Fibroblast of lung (primary cell): ENCODE measurements around the gene GRM4. TPM values are rescaled to one million over a fixed set of nuclear protein-coding genes. Genes with fewer than 3 reads are reported as not detected.

Source experiments
- DNase-seq, 2 donors: peaks; one replicate each; pipeline versions ENCODE4 v3.0.0 to v3.0.0-alpha.2; 2010; ENCODE audit warnings: low read depth in 2 of 2
- H2AFZ ChIP-seq: 2 replicates; pipeline ENCODE4 v1.5.1; 2012; ENCODE audit warnings: low read length, control low read depth, inconsistent platforms
- H3K27ac ChIP-seq: 2 replicates; pipeline ENCODE4 v1.5.1; 2011; ENCODE audit warnings: low read length, control low read depth; ENCODE audit not compliant: insufficient read depth
- H3K27me3 ChIP-seq: 2 replicates; pipeline ENCODE4 v1.5.1; 2011; ENCODE audit warnings: mild to moderate bottlenecking, low read length; ENCODE audit not compliant: control insufficient read depth, insufficient read depth
- H3K36me3 ChIP-seq: 2 replicates; pipeline ENCODE4 v1.5.1; 2011; ENCODE audit warnings: low read length; ENCODE audit not compliant: control insufficient read depth, insufficient read depth
- H3K4me1 ChIP-seq: 2 replicates; pipeline ENCODE4 v1.5.1; 2011; ENCODE audit warnings: low read length; ENCODE audit not compliant: control insufficient read depth, insufficient read depth; ENCODE audit errors: extremely low read depth
- H3K4me2 ChIP-seq: 2 replicates; pipeline ENCODE4 v1.5.1; 2011; ENCODE audit warnings: low read length, control low read depth; ENCODE audit not compliant: insufficient read depth; ENCODE audit errors: extremely low read depth
- H3K4me3 ChIP-seq, 4 experiments: fragments of 200-600 bp in 1 of 4; sonication (generic) in 1 of 4; replicated peaks in 1 of 4; 2 replicates each; pipeline ENCODE4 v1.5.1; 2011 to 2016; ENCODE audit warnings: low read length in 4 of 4, low read depth in 3 of 4, mild to moderate bottlenecking in 3 of 4, control low read depth in 2 of 4, inconsistent platforms in 1 of 4, mixed read lengths in 1 of 4; ENCODE audit not compliant: insufficient read depth in 1 of 4; ENCODE audit errors: control extremely low read depth in 1 of 4
- H3K79me2 ChIP-seq: 2 replicates; pipeline ENCODE4 v1.5.1; 2012; ENCODE audit warnings: mild to moderate bottlenecking, low read length, inconsistent platforms; ENCODE audit not compliant: control insufficient read depth, insufficient read depth
- H3K9ac ChIP-seq: 2 replicates; pipeline ENCODE4 v1.5.1; 2011; ENCODE audit warnings: mild to moderate bottlenecking, low read length, control low read depth; ENCODE audit not compliant: insufficient read depth
- H3K9me3 ChIP-seq: 2 replicates; pipeline ENCODE4 v1.5.1; 2012; ENCODE audit warnings: low read depth, low read length; ENCODE audit not compliant: control insufficient read depth, insufficient read depth
- H4K20me1 ChIP-seq: 2 replicates; pipeline ENCODE4 v1.5.1; 2011; ENCODE audit warnings: low read length; ENCODE audit not compliant: control insufficient read depth, insufficient read depth; ENCODE audit errors: extremely low read depth
- EZH2 ChIP-seq: IDR thresholded peaks from 2 replicates; pipeline ENCODE4 v1.5.1; 2012; ENCODE audit warnings: low read length, control low read depth, mild to moderate bottlenecking; ENCODE audit errors: missing control alignments
- polyA plus RNA-seq, 2 donors: library from polyadenylated mRNA; depleted of rRNA in 1 of 2; stranded (reverse) in 1 of 2; unstranded in 1 of 2; fragments of >200 nt; gene quantifications; 2 replicates each; pipeline ENCODE4 v1.2.1, GENCODE V29; 2011 to 2012; ENCODE audit warnings: missing spikeins in 1 of 2
- total RNA-seq: library from RNA; depleted of rRNA; stranded (reverse); fragments of >200 nt; gene quantifications from 2 replicates; pipeline ENCODE4 v1.2.1, GENCODE V29; 2014
- TF ChIP-seq, protein P1 (sequence below), 2 donors: IDR thresholded peaks in 1 of 2; conservative IDR thresholded peaks in 1 of 2; 1 replicate in 1 of 2; 2 replicates in 1 of 2; pipeline ENCODE4 v1.5.1; 2011 to 2012; ENCODE audit warnings: low read length in 2 of 2, control low read depth in 1 of 2, inconsistent platforms in 1 of 2, low read depth in 1 of 2, mild to moderate bottlenecking in 1 of 2

The GRM4 gene
- total and polyA plus RNA-seq, 2 donors (not counting 1 experiment from before 2014, with no cell fraction given), result under 0.01 TPM; not detected in 1

GRCh38 chr6:33974471-33974870, 171.4 kb downstream of the GRM4 start:
- no peaks in the 10 kb centered on the region for H3K79me2 ChIP-seq
- H3K4me2 ChIP-seq, result no peak overlapping the region
- H3K27me3 ChIP-seq, result peaks cover 22% of the 10 kb centered on the region
- H3K9me3 ChIP-seq, result no peaks in the 10 kb centered on the region
- no peaks in the 10 kb centered on the region for H4K20me1 ChIP-seq
- no peak overlapping the region for H3K27ac ChIP-seq
- H3K4me3 ChIP-seq, result no peak overlapping the region
- TF ChIP-seq EZH2, result no peak
- TF ChIP-seq, protein P1, sequence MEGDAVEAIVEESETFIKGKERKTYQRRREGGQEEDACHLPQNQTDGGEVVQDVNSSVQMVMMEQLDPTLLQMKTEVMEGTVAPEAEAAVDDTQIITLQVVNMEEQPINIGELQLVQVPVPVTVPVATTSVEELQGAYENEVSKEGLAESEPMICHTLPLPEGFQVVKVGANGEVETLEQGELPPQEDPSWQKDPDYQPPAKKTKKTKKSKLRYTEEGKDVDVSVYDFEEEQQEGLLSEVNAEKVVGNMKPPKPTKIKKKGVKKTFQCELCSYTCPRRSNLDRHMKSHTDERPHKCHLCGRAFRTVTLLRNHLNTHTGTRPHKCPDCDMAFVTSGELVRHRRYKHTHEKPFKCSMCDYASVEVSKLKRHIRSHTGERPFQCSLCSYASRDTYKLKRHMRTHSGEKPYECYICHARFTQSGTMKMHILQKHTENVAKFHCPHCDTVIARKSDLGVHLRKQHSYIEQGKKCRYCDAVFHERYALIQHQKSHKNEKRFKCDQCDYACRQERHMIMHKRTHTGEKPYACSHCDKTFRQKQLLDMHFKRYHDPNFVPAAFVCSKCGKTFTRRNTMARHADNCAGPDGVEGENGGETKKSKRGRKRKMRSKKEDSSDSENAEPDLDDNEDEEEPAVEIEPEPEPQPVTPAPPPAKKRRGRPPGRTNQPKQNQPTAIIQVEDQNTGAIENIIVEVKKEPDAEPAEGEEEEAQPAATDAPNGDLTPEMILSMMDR (conservative IDR thresholded peaks at IDR 0.05 in 1 of 2, IDR thresholded peaks at IDR 0.05 in 1 of 2; ENCODE audit: low read depth in 1 of 2, low read length in 2 of 2), result no peak
- no peak overlapping the region for H3K9ac ChIP-seq
- H3K4me1 ChIP-seq, result no peaks in the 10 kb centered on the region
- H3K36me3 ChIP-seq, result no peaks in the 10 kb centered on the region
- DNase-seq, result no peak
- H2AFZ ChIP-seq, result no peak overlapping the region

DNA sequence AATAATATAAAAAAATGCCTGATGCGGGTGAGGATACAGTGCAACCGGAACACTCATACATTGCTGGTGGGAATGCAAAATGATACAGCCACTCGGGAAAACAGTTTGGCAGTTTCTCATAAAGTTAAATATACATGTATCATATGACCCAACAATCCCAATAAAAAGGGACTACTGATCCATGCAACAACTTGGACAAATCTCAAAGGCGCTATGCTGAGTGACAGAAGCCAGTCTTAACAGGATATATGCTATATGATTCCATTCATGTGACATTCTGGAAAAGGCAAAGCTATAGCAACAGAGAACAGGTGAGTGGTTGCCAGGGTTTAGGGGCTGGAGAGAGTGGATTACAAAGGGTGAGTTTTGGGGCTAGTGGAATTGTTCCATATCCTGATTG, 171.9 kb downstream of the GRM4 start:
- Histone ChIP-seq H3K4me2 (no peak overlapping the region), H4K20me1 (no peaks in the 10 kb centered on the region), H3K9ac (no peak overlapping the region), H3K4me1 (no peaks in the 10 kb centered on the region), H3K4me3 (no peak overlapping the region), H2AFZ (no peak overlapping the region), H3K79me2 (no peaks in the 10 kb centered on the region), H3K27me3 (peaks cover 22% of the 10 kb centered on the region), H3K9me3 (no peaks in the 10 kb centered on the region), H3K27ac (no peak overlapping the region), H3K36me3 (no peaks in the 10 kb centered on the region)
- no peak for TF ChIP-seq EZH2
- TF ChIP-seq, protein P1 (conservative IDR thresholded peaks at IDR 0.05 in 1 of 2, IDR thresholded peaks at IDR 0.05 in 1 of 2; ENCODE audit: low read depth in 1 of 2, low read length in 2 of 2), result no peak
- no peak for DNase-seq

DNA sequence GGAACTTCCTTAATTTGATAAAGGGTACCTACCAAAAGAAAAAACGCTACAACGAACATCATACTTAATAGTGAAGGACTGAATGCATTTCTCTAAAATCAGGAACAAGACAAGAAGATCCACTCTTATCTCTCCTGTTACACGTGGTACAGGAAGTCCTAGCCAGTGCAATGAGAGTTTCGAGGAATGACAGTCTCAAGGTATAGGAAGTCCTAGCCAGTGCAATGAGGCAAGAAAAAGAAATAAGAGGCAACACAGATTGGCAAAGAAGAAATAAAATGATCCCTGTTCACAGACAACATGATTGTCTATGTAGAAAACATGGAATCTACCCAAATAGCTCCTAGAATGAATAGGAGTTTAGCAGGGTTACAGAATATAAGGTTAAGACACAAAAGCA, 174.3 kb downstream of the GRM4 start:
- Histone ChIP-seq H3K27ac (no peak overlapping the region), H3K4me2 (no peak overlapping the region), H3K4me3 (no peak overlapping the region), H3K9me3 (no peaks in the 10 kb centered on the region), H3K4me1 (no peaks in the 10 kb centered on the region), H3K79me2 (no peaks in the 10 kb centered on the region), H4K20me1 (no peaks in the 10 kb centered on the region), H3K27me3 (peaks cover 16% of the 10 kb centered on the region), H2AFZ (no peak overlapping the region), H3K36me3 (no peaks in the 10 kb centered on the region), H3K9ac (no peak overlapping the region)
- TF ChIP-seq, protein P1 (conservative IDR thresholded peaks at IDR 0.05 in 1 of 2, IDR thresholded peaks at IDR 0.05 in 1 of 2; ENCODE audit: low read depth in 1 of 2, low read length in 2 of 2), result no peak
- no peak for TF ChIP-seq EZH2
- DNase-seq, result no peak

Other genes with a start within 250 kb of the GRM4 start
- 70.6 and 121 TPM in 2 replicates for gene HMGA1, start 90.8 kb upstream of the GRM4 start, total RNA-seq
- 29.6 and 213 TPM in 2 replicates for gene HMGA1, start 90.8 kb upstream of the GRM4 start, polyA plus RNA-seq
- 26.5 and 36.3 TPM in 2 replicates for gene SMIM29, start 102.9 kb upstream of the GRM4 start, total RNA-seq
- 16.7 and 34.7 TPM in 2 replicates for gene SMIM29, start 102.9 kb upstream of the GRM4 start, polyA plus RNA-seq
- 11.6 and 16.0 TPM in 2 replicates for gene NUDT3, start 246.6 kb upstream of the GRM4 start, total RNA-seq
- gene NUDT3, start 246.6 kb upstream of the GRM4 start, polyA plus RNA-seq, result 23.4 and 27.4 TPM in 2 replicates